Activated CD4-positive, alpha-beta T cell treated with anti-CD3 and anti-CD28 coated beads, Interleukin-2, Interleukin-4, amounts not matched to agents 100 ng/mL and 50 ng/mL, durations not matched to agents 16 hours and 8 hours (primary cell): Measurements from ENCODE around the gene FBH1.
"Not testable (repeated sequence)": the region's sequence is repeated elsewhere in the genome, so short reads cannot be mapped to it uniquely, and the experiment has no call there.

Experiments
- DNase-seq: peaks from one replicate; pipeline ENCODE4 v3.0.0-alpha.2; 2020; ENCODE audit warnings: low spot score

Gene FBH1

DNA sequence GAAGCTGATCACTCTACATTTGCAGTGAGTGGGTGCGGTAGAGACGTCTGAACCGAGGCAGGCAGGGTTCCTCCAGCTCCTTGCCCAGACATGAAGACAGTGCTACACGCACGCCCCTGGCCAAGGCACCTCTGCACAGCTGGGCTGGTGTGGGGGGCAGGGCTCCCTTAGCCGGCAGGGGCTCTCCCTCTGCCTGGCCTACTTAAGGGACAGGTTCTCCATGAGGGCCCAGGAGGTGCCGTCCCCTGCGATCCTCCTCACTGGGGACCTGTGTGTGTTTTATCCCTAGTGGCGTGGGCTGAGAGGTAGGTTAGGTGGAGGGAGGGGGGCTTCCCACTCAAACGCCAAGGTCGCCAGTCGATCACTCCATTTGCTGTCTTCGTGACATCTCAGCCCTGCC, 52.0 kb downstream of the FBH1 start:
- no peak for DNase-seq

DNA sequence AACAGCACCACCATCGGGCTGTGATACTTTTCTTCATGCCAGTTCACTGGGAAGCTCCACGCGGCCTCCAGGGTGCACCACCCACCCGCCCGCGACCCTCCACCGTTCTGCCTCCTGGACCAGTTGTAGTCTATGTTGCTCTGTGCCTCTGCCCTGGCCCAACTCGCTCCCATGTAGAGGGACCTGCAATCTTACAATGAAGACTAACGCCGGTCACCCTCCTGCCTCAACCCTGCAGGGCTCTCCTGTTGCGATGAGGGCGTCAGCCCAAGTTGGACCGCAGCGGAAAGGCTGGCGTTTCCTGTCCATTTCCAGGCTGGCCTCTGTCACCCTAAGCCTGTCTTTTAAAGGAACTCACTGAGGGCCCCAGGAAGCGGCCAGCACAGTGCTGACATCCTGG, 52.4 kb downstream of the FBH1 start:
- no peak for DNase-seq

DNA sequence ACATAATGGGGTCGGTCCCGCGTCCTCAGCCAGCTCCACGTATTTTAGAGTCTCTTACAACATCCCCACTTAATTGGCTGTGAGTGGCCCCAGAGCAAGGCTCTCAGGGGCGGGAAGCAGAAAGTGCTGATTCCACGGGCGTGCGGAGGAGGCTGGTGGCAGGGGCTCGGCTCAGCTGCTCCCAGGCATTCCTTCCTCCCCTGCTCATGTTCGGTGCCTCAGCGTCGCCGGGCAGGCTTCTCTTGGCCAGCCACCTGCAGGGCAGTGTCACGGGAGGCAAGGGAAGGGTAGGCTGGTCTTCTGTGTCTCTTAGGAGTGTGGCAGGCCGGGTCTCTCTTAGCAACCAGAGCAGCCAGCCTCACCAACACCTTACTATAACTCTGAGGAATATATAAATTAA, 53.5 kb downstream of the FBH1 start:
- no peak for DNase-seq

DNA sequence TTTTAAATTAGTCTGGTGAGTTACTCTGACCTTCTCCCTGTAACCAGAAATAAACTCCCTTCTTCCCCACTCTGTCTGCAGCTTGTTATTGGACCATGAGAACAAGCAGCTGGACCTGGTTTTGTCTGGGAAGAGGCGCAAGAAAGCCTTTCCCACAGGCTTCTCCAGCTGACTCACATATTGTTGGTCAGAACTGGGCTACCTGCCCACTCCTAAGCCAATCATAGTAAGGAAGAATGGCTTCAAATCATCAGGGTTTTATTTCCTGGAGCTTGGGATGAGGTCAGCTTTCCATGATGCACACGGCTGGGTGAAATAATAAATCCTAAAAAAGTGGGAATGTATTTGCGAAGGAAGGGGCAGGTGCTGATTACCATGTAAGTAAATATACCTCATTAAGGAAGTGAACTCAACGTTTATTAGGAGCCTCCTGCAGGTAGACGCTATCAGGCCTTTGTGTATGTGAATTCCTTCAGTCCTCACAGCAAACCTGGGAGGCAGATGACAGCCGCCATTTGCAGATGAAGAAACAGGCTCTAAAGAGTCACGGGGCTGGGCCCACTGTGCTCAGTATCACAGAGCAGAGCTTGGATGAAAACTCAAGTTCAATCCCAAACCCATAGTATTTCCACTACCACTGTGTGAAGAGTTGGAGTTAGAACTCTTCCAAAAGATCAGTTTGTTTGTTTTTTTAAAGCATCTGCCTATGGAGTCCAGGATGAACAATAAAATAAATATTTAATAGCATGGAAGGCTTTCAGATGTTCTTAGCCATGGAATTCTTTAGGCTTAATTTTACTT, 54.5 kb downstream of the FBH1 start:
- no peak for DNase-seq

DNA sequence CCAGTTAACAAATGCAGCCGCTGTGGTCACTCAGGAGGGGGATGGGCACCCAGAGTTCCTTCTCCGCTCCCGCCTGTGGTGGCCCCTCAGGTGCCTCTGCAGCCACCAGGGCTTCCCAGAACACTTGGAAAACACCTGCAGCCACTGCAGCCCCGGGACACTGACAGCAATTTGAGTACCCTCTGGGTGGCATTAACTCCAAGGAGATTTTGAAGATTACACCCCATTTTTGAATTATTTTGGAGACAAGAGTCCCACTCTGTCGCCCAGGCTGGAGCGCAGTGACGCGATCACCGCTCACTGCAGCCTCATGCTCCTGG, 55.1 kb downstream of the FBH1 start:
- DNase-seq, result no peak

DNA sequence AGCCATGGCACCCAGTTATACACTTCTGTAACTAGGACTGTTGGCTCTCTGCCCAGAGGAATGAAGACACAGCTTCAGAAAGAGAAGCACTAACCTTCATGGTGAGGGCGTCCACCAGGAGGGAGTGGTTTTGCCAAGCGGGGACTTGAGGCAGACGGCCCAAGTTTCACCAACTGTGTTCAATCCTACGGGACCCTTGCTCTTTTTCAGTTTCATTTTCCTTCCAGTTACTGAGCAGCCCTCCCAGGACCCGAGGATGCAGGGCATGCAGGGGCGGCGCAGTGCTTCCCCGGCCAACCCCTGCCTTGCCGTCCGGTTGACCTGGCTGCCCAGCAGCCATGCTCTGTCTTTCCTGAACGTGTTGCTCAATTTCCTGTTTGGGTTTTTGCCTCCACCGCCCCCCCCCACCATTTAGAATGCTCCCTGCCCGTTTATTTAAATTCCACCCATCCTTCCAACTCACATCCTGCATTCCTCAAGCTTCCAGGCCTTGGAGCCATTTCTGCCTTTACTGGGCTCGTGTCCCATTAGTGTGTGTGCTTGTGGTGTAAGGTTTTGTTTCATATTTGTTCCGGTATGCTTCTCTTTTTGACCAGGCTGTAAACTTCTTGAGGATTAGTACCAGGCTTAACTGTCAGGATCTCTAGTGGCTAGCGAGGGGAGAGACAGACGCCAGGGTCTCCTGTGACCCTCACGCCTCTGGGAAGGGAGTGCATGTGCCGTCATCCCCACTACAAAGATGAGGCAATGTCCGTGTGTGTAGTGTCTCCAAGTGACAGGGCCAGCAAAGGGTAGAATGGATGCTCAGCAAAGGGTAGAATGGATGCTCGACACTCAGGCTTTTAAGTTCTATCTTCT, 55.7 kb downstream of the FBH1 start:
- no peak for DNase-seq

DNA sequence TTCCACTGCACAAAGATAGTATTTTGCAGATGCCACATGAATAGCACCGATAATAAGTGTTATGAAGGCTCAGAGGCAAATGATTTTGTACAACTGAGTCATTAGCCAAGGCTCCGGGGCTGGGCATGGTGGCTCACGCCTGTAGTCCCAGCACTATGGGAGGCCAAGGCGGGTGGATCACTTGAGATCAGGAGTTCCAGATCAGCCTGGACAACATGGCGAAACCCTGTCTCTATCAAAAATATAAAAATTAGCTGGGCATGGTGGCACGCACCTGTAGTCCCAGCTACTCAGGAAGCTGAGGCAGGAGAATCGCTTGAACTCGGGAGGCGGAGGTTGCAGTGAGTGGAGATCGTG, 56.4 kb downstream of the FBH1 start:
- DNase-seq, result not testable (repeated sequence)

DNA sequence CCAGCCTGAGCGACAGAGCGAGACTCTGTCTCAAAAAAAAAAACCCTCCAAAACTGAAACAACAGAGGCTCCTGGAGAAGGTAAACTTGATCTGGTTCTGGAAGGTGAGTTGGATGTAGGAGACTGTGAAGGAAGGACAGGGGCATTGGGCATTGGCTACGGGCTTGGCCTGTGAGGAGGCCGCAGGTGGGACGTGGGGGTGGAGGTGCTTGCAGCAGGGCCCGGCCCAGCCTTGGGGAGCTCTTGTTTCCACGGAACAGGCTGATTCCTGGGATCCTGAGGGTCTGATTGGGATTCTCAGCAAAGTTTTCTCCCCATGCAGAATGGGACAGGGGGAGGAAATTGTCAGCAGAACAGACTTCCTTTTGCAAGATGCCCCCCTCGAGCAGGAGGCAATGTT, 56.7 kb downstream of the FBH1 start:
- DNase-seq, result no peak

DNA sequence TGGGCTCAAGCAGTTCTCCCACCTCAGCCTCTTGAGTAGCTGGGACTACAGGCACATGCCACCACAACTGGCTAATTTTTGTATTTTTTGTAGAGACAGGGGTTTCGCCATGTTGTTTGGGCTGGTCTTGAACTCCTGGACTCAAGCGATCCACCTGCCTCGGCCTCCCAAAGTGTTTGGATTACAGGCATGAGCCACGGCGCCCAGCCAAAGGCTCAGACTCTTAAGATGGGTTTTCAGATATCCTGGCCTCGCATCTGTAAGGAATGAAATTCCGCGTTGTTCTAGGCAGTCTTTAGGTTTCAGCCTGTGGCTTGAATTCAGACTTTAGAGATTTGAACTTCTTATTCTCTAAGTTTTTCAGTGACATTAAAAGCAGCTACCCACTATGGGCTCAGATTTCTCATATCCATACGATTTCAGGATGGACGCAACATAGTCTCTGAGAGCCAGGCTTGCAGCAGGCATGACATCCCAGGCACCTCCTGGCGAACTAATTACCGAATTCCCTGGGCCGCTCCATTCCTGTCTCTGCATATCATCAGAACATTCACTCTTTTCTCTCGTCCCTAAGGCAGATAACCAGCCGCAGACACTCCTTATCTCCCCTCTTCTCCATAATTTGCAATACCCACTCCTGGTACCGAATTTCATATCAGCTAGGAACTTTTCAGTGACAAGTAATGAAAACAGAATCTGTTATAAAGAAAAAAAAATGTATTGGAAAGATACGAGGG, 57.6 kb downstream of the FBH1 start:
- DNase-seq, result no peak

DNA sequence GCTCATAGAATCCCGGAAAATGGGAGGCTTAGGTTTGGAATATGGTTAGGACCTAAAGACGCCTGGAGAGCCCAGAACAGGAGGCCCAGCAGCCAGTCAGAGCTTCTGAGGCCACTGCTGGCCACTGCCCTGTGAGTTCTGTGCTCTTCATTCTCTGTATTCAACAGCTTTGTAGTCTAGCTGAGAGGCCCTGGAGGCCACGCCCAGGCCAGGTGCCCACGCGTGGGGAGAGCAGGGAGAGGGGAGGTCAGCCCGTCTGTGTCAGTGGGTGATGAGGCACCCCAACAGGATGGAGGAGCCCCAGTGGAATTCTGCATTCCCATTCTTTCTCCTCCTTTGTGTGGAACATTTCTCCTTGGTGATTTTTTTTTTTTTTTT, 58.2 kb downstream of the FBH1 start:
- DNase-seq, result no peak

DNA sequence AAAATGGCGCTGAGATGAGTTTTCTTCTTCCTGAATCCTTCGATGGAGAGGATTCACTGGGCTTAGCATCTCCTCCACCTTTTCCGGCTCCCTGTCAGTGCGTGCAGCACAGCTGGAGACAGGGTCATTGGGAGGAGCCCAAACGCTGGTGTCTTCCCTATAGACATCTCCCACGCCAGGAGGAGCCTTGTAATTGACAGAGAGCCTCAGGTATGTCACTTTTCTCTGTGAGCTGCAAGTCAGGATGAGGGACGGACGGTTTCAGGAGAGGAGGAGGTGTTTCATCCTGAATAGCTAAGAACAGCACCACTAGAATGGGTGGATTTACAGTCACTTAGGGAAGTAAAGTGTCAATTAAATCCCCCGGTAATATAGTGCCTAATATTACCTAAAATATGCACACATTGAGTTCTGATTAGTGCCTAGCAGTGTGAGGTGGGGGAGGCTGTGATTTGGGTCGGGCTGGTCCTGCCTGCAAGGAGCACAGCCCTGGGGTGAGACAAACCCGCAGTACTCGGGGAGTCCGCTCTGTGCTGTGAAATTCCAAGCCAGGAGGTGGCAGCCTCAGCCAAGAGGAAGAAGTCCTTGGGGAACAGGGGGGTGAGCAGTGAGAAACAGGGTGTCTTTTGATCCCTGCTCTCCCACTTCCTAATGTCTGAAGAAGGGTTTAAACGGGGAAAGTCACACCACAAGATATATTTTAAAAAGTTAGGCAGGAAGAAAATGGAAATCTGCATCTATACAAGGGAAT, 59.1 kb downstream of the FBH1 start:
- peak; percentile 19 for DNase-seq

DNA sequence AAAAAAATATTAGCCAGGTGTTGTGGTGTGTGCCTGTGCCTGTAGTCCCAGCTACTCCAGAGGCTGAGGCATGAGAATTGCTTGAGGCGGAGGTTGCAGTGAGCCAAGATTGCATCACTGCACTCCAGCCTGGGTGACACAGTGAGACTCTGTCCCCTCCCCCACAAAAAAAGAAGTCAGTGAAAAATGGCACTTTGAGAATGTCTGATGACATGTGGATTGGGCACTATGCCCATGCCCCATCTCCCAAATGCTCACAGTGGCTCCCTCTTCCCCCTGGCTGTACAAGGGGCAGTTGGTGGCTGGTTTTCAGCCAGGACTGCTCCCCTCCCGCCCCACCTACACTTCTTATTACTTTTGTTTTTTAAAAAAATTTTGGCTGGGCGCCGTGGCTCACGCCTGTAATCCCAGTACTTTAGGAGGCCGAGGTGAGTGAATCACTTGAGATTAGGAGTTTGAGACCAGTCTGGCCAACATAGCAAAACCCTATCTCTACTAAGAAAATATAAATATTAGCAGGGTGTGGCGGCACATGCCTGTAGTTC, 61.2 kb downstream of the FBH1 start:
- DNase-seq, result no peak

DNA sequence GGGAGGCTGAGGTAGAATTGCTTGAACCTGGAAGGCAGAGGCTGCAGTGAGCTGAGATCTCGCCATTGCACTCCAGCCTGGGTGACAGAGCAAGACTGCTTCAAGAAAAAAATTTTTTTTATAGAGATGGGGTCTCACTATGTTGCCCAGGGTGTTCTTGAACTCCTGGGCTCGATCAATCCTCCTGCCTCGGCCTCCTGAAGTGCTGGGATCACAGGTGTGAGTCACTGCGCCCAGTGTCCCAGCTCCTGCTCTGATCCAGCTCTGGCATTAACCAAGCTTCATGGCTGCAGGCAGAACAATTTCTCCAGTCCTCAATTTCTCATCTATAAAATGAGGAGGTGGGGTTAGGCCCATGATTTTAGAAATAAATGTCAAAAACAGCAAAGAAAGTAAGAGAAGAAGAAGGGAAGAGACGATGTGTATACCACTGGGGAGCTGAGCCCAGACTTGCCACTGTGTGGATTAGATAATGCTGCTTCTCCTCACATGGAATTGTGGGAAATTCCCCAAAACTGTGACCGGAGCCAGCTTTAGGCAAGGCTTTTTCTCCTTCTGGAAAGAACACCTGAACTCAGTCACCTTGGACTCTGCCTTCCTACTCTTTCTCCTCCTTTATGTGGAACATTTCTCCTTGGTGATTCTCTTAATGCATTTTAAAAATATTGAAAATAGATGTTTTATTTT, 61.8 kb downstream of the FBH1 start:
- DNase-seq, result no peak

DNA sequence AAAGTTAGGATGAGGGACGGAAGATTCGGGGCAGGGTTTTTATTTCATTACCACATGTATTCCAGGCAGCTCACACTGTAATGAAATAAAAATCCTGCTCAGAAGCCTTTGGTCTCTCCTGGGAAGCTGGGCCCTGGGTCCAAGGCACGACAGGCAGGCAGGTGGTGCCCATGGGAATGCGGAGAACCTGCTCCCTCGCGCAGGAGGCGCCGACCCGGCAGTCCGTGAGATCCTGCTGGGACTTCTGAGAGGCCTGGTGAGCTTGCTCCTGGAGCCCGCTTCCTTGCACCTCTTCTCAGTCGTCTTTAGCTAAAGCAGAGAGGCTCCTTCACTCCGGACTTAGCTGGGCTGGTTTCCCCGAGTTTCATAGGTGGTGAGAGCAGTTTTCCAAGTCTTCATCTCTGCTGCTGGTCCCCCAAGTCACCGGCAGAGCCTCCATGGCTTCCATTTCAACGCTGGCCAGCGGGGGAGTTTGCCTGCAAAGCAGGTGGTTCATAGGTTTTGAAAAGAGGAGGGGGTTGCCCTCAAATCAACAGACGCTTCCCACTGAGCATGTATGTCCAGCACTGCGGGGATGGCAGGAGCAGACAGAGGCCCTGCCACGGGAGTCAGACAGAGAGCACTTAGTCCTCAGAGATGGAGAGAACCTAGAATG, 62.8 kb downstream of the FBH1 start:
- DNase-seq, result no peak

DNA sequence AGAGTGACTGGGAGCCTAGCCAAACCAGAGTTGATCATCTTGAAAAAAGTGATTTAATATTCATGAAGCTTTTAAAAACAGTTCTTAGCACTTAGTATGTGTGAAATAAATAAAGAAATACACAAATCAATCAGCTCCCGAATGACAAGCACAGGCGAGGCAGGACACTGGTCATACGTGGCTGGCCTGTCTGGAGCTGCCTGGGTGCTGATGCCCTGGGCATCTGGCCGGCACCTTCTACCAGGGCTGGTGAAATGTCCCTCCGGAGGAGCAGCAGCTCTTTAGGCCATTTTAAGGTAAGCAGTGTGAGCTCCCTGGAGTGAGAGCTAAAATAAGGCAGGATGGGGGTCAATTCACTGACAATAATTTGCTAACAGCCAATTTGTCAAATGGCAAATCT, 63.6 kb downstream of the FBH1 start:
- DNase-seq, result no peak

DNA sequence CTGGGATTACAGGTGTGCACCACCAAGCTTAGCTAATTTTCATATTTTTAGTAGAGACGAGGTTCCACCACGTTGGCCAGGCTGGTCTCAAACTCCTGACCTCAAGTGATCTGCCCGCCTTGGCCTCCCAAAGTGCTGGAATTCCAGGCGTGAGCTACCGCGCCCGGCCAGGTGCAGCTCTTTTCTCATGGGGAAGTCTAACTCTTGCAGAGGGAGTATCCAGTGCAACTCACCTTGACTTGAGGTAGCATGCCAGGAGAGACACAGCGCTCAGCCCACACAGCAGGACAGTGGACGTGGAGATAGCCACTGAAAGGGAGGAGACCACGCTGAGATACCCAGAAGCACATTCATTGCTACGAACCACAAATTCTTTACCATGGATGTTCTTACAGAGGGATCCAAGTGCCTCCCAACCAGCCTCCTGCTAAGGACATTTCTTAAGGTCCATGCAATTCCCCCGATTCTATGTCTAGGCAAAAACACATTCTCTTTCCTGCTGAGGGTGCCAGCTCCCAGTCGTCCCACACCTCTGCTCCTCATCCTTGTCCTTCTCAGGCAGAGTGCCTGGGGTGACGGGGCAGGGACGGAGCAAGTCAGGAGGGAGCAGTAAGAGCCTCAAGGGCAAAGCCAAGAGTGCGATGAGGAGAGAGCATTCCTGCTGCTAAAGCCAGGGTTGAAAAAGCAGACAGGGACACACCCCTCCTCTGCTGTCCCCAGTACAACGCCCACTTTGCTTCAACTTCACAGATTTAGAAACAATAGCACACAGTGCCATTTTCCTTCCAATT, 66.3 kb downstream of the FBH1 start:
- DNase-seq, result no peak

DNA sequence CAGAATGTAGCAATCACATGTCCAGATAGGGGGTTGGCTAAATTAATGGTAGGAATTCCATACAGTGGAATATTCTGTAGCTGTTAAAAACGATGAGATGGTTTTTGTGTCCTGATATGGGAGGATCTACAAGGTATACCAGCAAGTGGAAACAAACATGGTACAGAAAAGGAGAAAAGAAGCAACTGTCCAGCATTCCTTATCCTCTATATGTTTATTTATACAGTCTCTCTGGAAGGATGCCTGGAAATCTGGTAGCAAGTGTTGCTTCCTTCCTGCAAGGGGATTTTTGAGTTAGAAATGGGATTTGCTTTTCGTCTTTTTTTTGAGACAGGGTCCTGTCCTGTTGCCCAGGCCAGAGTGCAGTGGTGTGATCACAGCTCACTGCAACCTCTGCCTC, 68.0 kb downstream of the FBH1 start:
- DNase-seq, result no peak

DNA sequence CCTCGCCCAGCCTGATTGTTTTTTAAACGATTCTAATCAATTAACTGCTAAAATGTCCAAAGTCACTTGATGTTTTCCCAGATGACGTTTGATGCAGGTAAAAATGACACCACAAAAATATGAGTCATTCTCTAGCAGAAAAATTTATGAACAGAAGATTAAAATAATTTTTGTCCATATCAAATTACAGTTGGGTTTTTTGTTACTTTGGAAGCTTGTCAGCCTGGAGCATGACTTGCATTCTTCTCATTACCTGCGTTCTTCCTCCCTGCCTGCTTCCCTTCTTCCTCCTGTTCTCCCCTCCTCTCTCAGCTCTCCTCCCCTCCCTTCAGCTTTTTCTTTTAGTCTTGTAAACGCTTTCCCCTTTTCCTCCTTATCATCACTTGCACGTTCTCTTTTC, 68.6 kb downstream of the FBH1 start:
- no peak for DNase-seq

DNA sequence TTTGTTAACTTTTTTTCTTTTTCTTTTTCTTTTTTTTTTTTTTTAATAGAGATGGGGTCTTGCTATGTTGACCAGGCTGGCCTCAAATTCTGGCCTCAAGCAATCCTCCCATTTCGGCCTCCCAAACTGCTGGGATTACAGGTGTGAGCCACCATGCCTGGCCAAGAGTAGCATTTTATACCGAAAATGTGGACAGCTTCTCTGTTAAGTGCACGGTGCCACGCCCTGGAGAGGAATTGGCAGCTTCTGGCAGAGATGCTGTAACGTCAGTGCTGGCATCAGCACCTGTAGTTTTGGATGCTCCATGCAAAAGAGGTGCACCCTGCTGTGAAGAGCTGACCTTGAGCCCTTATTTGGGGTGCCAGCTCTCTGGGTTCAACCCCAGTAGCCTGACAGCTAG, 69.1 kb downstream of the FBH1 start:
- DNase-seq, result no peak

DNA sequence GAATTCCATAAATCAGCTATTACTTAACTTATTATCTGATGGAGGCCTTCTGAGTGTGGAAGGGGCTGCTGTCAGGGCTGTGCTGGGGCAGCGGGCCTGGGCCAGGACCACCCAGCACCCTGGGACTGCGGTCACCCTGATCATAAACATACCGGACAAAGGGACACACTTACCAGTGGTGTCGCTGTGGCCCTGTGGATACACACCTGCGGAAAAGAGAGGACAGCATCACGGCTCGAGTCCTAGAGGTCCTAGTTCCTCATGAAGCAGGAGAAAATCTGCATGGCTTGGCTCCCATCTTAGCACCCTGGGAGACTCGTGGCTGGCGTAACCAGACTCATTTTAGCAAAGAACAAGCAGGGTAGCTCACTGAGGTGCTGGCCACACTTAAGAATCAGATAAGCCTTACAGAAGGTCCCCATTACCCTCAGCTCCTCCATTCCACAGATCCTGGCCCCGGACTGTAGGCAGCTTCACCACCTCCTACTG, 69.6 kb downstream of the FBH1 start:
- DNase-seq, result no peak
